Natural killer cell (primary cell): Measurements from ENCODE around the gene AUH. TPM values are rescaled to one million over a fixed set of nuclear protein-coding genes. Genes with fewer than 3 reads are reported as not detected.
A peak's percentile ranks its signal among the peaks of the same experiment; 100 is the strongest.

Experiments
- ATAC-seq, 3 donors: fragments of 150-1000 bp in 2 of 3; fragments of 200-7000 bp in 1 of 3; cut with Tn5 transposase; 1 replicate in 1 of 3; 2 replicates in 2 of 3; pipeline ENCODE4 v1.10.0; 2021; ENCODE audit warnings: mild to moderate bottlenecking in 2 of 3, moderate library complexity in 2 of 3
- DNase-seq, 2 donors: peaks; one replicate each; pipeline versions ENCODE4 v3.0.0 to v3.0.0-alpha.2; 2013 to 2021; ENCODE audit warnings: mixed read lengths in 1 of 2
- H3K27ac ChIP-seq: one replicate; pipeline ENCODE4 v1.5.1; 2013; ENCODE audit warnings: mild to moderate bottlenecking, low read length
- H3K27me3 ChIP-seq: one replicate; pipeline ENCODE4 v1.6.1; 2013; ENCODE audit warnings: low read length; ENCODE audit not compliant: control insufficient read depth, insufficient read depth
- H3K36me3 ChIP-seq: one replicate; pipeline ENCODE4 v1.6.1; 2013; ENCODE audit warnings: low read length; ENCODE audit not compliant: control insufficient read depth, insufficient read depth
- H3K4me1 ChIP-seq: one replicate; pipeline ENCODE4 v1.6.1; 2013; ENCODE audit warnings: low read length; ENCODE audit not compliant: control insufficient read depth, insufficient read depth
- H3K4me3 ChIP-seq: one replicate; pipeline ENCODE4 v1.5.1; 2013; ENCODE audit warnings: low read length
- H3K9me3 ChIP-seq: one replicate; pipeline ENCODE4 v1.6.1; 2013; ENCODE audit warnings: low read length; ENCODE audit not compliant: control insufficient read depth, insufficient read depth
- H3K27ac Mint-ChIP-seq, 2 donors: one replicate each; pipeline ENCODE4 v1.8.0; 2022; ENCODE audit warnings: mild to moderate bottlenecking in 2 of 2, mixed read lengths in 2 of 2, moderate library complexity in 1 of 2
- H3K27me3 Mint-ChIP-seq, 2 donors: one replicate each; pipeline ENCODE4 v1.8.0; 2022; ENCODE audit warnings: low read depth in 2 of 2, mixed read lengths in 2 of 2
- H3K36me3 Mint-ChIP-seq: one replicate; pipeline ENCODE4 v1.8.0; 2022; ENCODE audit warnings: mixed read lengths
- H3K4me1 Mint-ChIP-seq, 2 donors: one replicate each; pipeline ENCODE4 v1.8.0; 2022; ENCODE audit warnings: mixed read lengths in 2 of 2
- H3K4me3 Mint-ChIP-seq: one replicate; pipeline ENCODE4 v1.8.0; 2022; ENCODE audit warnings: mild to moderate bottlenecking, moderate library complexity, mixed read lengths
- H3K9me3 Mint-ChIP-seq, 2 donors: one replicate each; pipeline ENCODE4 v1.8.0; 2022; ENCODE audit warnings: mixed read lengths in 2 of 2
- WGBS: methylation state at CpG from one replicate; pipeline ENCODE4 v1.1.7; 2013; ENCODE audit warnings: missing lambda C conversion rate; ENCODE audit not compliant: insufficient coverage; 5-methylcytosine and 5-hydroxymethylcytosine counted together
- intact Hi-C: fragments of 100-400 bp; cut with micrococcal nuclease; formaldehyde crosslinking; loops from one replicate; pipeline ENCODE4 v1.14.2; 2022
- total RNA-seq, 4 donors: library from RNA; stranded (reverse); fragments of 120-200 nt in 1 of 4; gene quantifications; one replicate each; pipeline versions ENCODE4 v1.2.3 to v1.2.4, GENCODE V29; 2013 to 2022
- TF ChIP-seq, protein P1 (sequence below): fragments of 200-600 bp; IDR thresholded peaks from one replicate; pipeline ENCODE4 v1.8.0; 2022; ENCODE audit warnings: antibody characterized with exemption

AUH gene
- total RNA-seq, 3 donors from 2014 or later (not counting 1 experiment from before 2014, with no cell fraction given), result 26.7 to 36.6 (median 34.9) TPM

DNA sequence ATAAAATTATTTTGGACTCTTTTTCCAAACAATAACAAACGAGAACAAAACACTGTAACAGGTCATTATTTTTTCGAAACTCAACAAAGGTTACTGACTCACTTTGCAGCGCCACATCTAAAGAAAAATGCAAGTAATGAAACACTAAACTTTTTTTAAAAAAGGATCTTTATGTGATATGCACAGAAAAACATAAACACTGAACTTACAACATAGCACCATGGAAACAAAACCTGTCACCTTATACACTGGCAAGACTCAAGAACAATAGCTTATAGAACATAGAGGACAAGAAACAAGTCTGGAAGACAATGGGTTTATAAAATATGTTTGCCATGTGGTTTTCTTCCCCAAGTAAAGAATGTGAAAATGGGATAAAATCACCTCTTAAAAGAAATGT is 85.2 kb downstream of the AUH start:
- no peaks in the 10 kb centered on the region for H3K27me3 ChIP-seq
- no peaks in the 10 kb centered on the region for H3K4me1 ChIP-seq
- Mint-ChIP-seq H3K36me3 (peaks cover 8% of the 10 kb centered on the region), H3K27ac (peak overlapping the region in 1 of 2 donors; percentile 39), H3K9me3 (peaks cover 0 to 2% of the 10 kb centered on the region in 2 donors), H3K4me3 (no peak overlapping the region), H3K4me1 (peaks cover 0 to 8% of the 10 kb centered on the region in 2 donors), H3K27me3 (no peaks in the 10 kb centered on the region)
- WGBS, result 96% methylated on average over 3 of the region's 3 CpGs
- intact Hi-C loops, result no loop called here
- ATAC-seq (no peak), DNase-seq (no peak)
- TF ChIP-seq, protein P1, sequence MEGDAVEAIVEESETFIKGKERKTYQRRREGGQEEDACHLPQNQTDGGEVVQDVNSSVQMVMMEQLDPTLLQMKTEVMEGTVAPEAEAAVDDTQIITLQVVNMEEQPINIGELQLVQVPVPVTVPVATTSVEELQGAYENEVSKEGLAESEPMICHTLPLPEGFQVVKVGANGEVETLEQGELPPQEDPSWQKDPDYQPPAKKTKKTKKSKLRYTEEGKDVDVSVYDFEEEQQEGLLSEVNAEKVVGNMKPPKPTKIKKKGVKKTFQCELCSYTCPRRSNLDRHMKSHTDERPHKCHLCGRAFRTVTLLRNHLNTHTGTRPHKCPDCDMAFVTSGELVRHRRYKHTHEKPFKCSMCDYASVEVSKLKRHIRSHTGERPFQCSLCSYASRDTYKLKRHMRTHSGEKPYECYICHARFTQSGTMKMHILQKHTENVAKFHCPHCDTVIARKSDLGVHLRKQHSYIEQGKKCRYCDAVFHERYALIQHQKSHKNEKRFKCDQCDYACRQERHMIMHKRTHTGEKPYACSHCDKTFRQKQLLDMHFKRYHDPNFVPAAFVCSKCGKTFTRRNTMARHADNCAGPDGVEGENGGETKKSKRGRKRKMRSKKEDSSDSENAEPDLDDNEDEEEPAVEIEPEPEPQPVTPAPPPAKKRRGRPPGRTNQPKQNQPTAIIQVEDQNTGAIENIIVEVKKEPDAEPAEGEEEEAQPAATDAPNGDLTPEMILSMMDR, result no peak
- H3K27ac ChIP-seq, result no peak overlapping the region
- H3K4me3 ChIP-seq, result no peak overlapping the region
- no peaks in the 10 kb centered on the region for H3K9me3 ChIP-seq
- H3K36me3 ChIP-seq, result no peaks in the 10 kb centered on the region

- Mint-ChIP-seq H3K36me3 (no peaks in the 10 kb centered on the region), H3K4me3 (no peak overlapping the region), H3K27ac (peak overlapping the region in 1 of 2 donors; percentile 65), H3K27me3 (no peaks in the 10 kb centered on the region), H3K4me1 (peaks cover 0 to 8% of the 10 kb centered on the region in 2 donors), H3K9me3 (peaks cover 0 to 2% of the 10 kb centered on the region in 2 donors)
- Histone ChIP-seq H3K4me3 (no peak overlapping the region), H3K36me3 (no peaks in the 10 kb centered on the region), H3K4me1 (no peaks in the 10 kb centered on the region), H3K9me3 (no peaks in the 10 kb centered on the region), H3K27ac (no peak overlapping the region), H3K27me3 (no peaks in the 10 kb centered on the region)
- intact Hi-C loops, result no loop called here
- no peak for ATAC-seq
- TF ChIP-seq, protein P1, result no peak
- DNase-seq, result no peak
- WGBS, result no CpG with 5 or more reads among the region's 1 CpG
These were observed 86.1 kb downstream of the AUH start for GRCh38 chr9:91275655-91276054.

DNA sequence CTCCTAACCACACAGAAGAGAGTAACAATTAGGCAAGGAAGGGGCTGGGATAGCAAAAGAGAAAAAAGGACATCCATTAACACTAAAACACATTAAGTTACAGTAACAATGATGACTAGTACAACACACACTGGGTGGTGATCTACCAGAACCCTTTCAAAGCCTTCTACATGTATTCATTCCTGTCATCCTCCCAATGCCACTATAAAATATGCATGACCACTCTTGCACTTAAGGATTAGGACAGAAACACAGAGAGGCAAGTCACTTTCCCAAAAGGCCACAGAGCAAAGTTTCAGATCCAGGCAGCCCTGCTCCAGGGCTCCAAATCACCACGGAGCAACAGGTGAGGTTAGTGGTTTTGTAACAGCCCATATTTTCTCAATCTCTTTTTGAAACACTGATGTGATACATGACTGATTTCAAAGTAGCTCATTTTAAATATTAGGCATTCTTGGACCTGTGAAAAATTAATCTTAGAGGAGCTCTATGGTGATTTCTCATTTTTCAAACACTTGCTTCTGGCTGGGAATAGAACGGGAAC is 86.7 kb downstream of the AUH start:
- Mint-ChIP-seq H3K27me3 (no peaks in the 10 kb centered on the region), H3K4me1 (peaks cover 0 to 8% of the 10 kb centered on the region in 2 donors), H3K36me3 (no peaks in the 10 kb centered on the region), H3K9me3 (peaks cover 0 to 2% of the 10 kb centered on the region in 2 donors), H3K4me3 (no peak overlapping the region), H3K27ac (peak overlapping the region in 1 of 2 donors; percentile 65)
- no peaks in the 10 kb centered on the region for H3K4me1 ChIP-seq
- TF ChIP-seq, protein P1, result no peak
- H3K9me3 ChIP-seq, result no peaks in the 10 kb centered on the region
- no peak overlapping the region for H3K27ac ChIP-seq
- H3K27me3 ChIP-seq, result no peaks in the 10 kb centered on the region
- no peak overlapping the region for H3K4me3 ChIP-seq
- no peak for ATAC-seq
- H3K36me3 ChIP-seq, result no peaks in the 10 kb centered on the region
- intact Hi-C loops, result no loop called here
- no peak for DNase-seq
- WGBS, result 94% methylated on average over 2 of the region's 2 CpGs
